ENCODE data around the gene BTBD7.

The BTBD7 gene

DNA sequence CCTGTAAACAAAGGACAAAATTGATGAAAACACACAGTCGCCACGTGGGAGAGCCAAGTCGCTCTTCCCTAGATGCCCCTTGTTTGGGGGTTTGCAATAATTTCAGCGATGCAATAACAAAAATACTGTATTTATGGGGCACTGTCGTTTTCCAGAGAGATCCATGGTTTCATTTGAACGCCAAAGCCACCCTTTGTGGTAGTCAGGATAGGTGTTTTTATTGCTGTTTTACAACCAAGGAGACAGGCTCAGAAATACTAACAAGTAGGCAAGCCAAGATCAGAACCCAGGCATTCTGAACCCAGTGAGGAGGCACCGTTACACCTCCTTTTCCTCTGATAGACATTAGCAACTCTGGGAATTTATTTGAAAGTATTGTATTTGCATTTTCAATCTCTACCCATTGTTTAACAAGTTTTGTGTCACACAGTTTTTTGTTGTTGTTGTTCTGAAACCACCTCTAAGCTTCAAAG, 831 bp upstream of the BTBD7 start:
- peak overlapping the region; percentile 95 for H3K27ac Mint-ChIP-seq
- H3K36me3 Mint-ChIP-seq = no peaks in the 10 kb centered on the region
- H3K27me3 Mint-ChIP-seq = no peaks in the 10 kb centered on the region
- peak overlapping the region; percentile 91 for H3K4me3 Mint-ChIP-seq
- H3K9me3 Mint-ChIP-seq = no peaks in the 10 kb centered on the region
- peaks cover 43% of the 10 kb centered on the region for H3K4me1 Mint-ChIP-seq

DNA sequence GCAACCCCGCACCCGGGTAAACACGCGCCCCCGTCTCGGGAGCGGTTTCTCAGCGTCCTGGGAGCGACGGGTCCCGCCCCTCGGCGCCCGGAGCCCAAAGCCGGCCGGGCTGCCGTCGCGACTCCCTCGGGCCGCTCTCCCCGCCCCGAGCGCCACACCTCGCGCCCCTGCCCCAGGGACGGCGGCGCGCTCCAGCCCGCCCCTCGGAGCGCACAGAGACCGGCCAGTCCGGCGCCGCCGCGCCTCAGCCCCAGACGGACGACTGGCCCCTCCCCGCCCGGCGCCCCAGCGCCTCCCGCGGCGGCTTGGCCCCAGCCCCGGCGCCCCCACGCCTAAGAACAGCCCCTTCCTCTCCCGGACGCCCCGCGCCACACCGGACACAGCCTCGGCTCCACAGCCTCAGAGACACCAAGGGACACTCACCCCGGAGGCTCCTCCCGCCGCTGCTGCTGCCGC, 411 bp downstream of the BTBD7 start:
- no peak overlapping the region for H3K27ac Mint-ChIP-seq
- H3K9me3 Mint-ChIP-seq = no peaks in the 10 kb centered on the region
- peaks cover 54% of the 10 kb centered on the region for H3K4me1 Mint-ChIP-seq

DNA sequence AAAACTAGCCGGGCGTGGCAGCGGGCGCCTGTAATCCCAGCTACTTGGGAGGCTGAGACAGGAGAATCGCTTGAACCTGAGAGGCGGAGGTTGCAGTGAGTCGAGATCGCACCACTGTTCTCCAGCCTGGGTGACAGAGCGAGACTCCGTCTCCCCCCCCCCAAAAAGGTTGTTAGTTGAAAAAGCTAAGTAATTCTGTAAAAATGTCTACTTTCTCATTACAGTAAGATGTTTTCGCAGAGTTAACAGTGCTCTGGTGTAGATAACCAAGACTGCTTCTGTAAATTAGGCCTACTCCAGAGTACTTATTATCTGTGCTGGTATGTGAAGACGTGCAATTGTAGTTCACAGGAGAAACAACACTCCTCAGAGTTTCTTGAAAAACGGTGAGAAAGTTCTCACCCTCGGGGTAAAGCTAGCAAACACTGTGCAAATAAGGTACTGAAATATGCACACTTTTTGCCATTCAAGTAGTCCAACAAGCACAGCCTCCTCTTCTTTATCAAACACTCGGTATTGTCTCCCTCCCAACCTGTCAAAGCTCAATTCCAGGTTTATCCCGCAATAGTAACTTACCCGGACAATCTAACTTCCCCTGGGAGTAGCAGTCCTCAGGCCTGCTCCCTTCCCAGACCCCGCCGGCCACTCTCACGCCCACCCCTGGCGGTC, 974 bp downstream of the BTBD7 start:
- no peaks in the 10 kb centered on the region for H3K9me3 Mint-ChIP-seq
- H3K4me1 Mint-ChIP-seq = peaks cover 58% of the 10 kb centered on the region
- H3K27ac Mint-ChIP-seq = peak overlapping the region; percentile 91
- H3K4me3 Mint-ChIP-seq = peak overlapping the region; percentile 90
- H3K36me3 Mint-ChIP-seq = no peaks in the 10 kb centered on the region
- H3K27me3 Mint-ChIP-seq = no peaks in the 10 kb centered on the region

More for the DNA sequence above, 411 bp downstream of the BTBD7 start:
- H3K36me3 Mint-ChIP-seq = no peaks in the 10 kb centered on the region
- H3K4me3 Mint-ChIP-seq = peak overlapping the region; percentile 91
- no peaks in the 10 kb centered on the region for H3K27me3 Mint-ChIP-seq

DNA sequence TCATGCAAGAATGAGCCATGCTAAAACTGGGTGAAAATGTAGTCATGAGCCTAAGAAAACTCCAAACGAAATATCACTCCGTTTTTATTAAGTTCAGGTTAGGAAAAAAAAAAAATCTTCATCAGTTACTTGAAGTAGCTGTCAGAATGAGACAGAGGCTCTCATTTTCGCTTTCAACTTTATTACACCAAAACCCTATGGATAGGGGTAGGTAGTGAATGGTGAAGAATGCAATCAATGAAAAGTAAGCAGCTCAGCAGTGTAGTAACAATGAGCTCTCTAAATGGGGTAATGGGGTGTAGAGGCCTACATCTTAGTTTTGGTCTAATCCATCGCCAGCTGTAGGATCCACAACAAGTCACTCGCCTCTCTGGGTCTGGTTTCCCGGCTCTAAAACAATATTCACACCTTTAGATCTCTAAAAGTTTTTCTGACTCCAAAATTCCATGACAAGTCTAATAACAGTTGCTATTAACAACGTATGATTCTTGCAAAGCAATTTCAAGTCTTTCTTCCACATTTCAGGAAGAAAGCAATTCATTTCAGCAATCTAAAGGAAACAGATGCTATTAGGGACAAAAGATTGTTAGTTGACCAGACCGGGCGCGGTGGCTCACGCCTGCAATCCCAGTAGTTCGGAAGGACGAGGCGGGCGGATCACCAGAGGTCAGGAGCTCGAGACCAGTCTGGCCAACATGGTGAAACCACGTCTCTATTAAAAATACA, 1.7 kb downstream of the BTBD7 start:
- no peaks in the 10 kb centered on the region for H3K36me3 Mint-ChIP-seq
- H3K4me3 Mint-ChIP-seq = peak overlapping the region; percentile 90
- H3K27me3 Mint-ChIP-seq = no peaks in the 10 kb centered on the region
- peaks cover 58% of the 10 kb centered on the region for H3K4me1 Mint-ChIP-seq
- no peaks in the 10 kb centered on the region for H3K9me3 Mint-ChIP-seq
- H3K27ac Mint-ChIP-seq = peak overlapping the region; percentile 46

DNA sequence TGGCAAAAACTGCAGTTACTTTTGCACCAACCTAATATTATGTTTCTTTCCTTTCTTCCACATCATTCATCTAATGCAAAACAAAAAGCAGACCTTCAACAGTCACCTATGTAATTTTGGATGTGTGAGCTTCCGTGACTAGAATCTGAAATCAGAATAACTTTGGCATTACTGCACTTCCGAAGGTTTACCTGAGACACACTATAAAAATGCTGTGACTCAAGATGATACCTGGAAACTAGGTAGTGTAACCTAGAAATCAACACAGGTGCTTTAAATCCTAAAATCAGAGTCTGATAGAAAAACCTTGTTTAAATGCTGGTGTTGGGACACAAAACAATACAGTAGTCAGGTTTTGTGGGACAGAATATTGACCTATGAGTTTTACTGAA, 2.2 kb downstream of the BTBD7 start:
- no peaks in the 10 kb centered on the region for H3K9me3 Mint-ChIP-seq
- peak overlapping the region; percentile 90 for H3K4me3 Mint-ChIP-seq
- H3K4me1 Mint-ChIP-seq = peaks cover 58% of the 10 kb centered on the region
- no peak overlapping the region for H3K27ac Mint-ChIP-seq
- H3K27me3 Mint-ChIP-seq = no peaks in the 10 kb centered on the region
- no peaks in the 10 kb centered on the region for H3K36me3 Mint-ChIP-seq

DNA sequence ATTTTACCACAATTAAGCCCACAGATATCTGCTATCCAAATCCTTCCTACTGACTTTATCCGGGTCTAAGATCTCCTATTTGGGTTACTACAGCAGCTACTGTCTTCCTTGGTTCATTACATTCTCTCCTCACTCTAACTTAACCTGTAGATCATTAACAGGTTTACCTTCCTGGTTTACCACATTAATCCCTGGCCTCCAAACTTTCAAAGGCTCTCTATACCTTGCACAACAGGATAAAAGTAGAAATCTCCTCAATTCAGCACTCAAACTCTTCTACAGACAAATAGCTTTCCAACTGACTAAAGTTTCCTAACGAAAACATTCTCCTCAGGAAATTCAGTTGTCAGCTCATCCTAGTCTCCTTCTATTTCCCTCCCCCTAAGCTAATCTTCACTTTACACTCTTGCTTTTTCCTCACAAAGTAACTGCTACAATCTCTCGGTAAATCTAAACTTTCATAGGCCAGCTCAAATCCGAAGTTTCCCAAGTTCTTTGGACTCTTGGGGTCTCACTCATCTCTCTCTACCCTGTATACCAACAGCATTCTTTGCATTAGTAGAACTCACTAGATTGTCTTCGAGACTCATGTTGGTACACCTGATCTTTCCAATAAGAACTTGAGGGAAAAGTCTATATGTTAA, 2.7 kb downstream of the BTBD7 start:
- Mint-ChIP-seq H3K36me3 (no peaks in the 10 kb centered on the region), H3K9me3 (no peaks in the 10 kb centered on the region), H3K27me3 (no peaks in the 10 kb centered on the region), H3K4me3 (peak overlapping the region; percentile 26), H3K27ac (peak overlapping the region; percentile 10), H3K4me1 (peaks cover 62% of the 10 kb centered on the region)

DNA sequence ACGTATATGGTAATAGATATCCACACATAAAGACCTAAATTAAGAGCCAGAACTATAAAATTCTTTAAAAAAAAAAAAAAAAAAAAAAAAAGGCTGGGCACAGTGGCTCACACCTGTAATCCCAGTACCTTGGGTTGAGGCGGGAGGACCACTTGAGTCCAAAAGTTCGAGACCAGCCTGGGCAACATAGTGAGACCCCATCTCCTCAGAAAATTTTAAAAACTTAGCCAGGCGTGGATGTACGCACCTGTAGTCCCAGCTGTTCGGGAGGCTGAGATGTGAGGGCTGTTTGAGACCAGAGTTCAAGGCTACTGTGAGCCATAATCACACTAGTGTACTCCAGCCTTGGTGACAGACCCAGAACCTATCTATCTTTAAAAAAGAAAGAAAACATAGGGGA, 4.3 kb downstream of the BTBD7 start:
- no peaks in the 10 kb centered on the region for H3K27me3 Mint-ChIP-seq
- H3K4me3 Mint-ChIP-seq = no peak overlapping the region
- H3K4me1 Mint-ChIP-seq = peaks cover 64% of the 10 kb centered on the region
- no peak overlapping the region for H3K27ac Mint-ChIP-seq
- no peaks in the 10 kb centered on the region for H3K9me3 Mint-ChIP-seq
- peaks cover 7% of the 10 kb centered on the region for H3K36me3 Mint-ChIP-seq

DNA sequence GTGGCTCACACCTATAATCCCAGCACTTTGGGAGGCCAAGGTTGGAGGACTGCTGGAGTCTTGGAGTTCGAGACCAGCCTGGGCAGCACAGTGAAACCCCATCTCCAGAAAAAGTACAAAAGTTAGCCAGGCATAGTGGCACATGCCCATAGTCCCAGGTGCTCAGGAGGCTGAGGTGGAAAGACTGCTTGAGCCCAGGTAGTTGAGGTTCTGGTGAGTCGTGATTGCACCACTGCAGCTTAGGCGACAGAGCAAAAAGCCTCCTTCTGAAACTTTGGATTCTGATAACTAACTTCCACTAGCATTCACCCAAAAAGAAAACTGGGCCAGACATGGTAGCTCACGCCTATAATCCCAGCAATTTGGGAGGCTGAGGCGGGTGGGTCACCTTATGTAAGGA, 6.6 kb downstream of the BTBD7 start:
- no peaks in the 10 kb centered on the region for H3K9me3 Mint-ChIP-seq
- H3K4me3 Mint-ChIP-seq = no peak overlapping the region
- no peaks in the 10 kb centered on the region for H3K27me3 Mint-ChIP-seq
- no peak overlapping the region for H3K27ac Mint-ChIP-seq
- H3K4me1 Mint-ChIP-seq = peaks cover 73% of the 10 kb centered on the region
- peaks cover 12% of the 10 kb centered on the region for H3K36me3 Mint-ChIP-seq

DNA sequence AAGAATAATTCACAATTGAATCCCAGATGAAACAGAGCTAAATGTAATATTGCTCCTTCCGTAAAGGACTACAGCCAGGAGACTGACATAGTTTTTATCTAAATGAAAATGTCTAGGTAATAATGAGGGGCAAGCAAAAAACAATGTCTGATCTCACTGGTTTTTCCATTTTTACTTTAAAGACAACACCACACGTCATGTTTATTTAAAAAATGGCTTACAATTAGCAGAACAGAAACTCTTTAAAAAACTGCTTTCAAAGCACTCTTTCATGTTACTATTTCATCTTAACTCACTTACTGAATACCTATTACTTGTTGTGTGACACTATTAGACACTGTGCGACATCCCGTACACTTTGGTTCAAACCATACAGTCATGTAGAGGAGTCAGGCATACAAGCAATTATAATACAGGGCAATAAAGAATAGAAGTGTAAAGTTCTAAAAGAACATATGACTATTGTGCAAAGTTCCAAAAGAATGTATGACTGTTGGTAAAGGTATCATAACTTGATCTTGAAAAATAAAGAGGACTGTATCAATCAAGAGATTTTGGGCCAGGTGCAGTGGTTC, 9.1 kb downstream of the BTBD7 start:
- Mint-ChIP-seq H3K36me3 (peaks cover 12% of the 10 kb centered on the region), H3K4me1 (peaks cover 70% of the 10 kb centered on the region), H3K4me3 (no peak overlapping the region), H3K9me3 (no peaks in the 10 kb centered on the region), H3K27me3 (no peaks in the 10 kb centered on the region), H3K27ac (no peak overlapping the region)

DNA sequence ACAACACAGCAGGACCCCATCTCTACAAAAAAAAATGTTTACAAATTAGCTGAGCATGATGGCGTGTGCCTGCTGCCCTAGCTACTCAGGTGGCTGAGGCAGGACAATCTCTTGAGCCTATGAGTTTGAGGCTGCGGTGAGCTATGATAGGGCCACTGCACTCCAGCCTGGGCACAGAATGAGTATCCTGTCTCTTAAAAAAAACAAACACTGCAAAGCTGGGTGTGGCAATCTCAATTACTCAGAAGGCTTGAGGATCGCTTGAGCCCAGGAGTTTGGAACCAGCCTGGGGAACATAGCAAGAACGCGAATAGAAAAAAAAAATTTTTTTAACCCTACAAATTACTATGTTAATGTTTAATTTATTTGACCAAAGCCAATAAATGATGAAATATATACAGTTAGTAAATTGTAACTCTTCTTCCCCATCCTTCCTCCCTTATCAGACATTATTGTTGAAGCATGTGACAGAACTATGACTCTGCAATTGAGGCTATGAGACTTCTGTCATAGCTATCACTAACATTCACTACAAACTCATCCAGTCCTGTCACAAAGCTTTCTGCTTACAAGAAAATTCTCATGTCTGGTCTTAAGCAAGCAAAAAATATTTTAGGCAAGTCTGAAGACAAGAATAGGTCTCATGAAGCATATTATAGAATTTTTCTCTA, 9.8 kb downstream of the BTBD7 start:
- Mint-ChIP-seq H3K4me1 (peaks cover 70% of the 10 kb centered on the region), H3K27me3 (no peaks in the 10 kb centered on the region)

DNA sequence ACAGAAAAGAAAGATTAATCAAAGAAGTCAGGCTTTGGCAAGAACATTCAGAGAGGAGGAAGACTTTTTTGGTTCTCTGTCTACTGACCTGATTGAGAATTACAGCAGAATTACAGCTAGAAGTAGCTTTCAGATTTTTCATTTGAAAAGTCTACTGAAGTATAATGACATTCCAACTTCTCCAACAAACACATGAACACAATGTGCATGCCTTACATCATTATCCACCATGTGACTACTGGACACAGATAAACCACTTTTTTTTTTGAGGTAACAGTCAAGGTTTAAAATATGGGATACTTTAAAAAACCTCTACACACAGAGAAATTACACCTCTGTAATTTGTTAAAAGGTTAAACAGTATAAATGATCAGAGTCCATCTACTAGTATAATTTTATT, 12.3 kb downstream of the BTBD7 start:
- no peaks in the 10 kb centered on the region for H3K27me3 Mint-ChIP-seq
- peaks cover 16% of the 10 kb centered on the region for H3K36me3 Mint-ChIP-seq
- no peak overlapping the region for H3K27ac Mint-ChIP-seq
- peaks cover 64% of the 10 kb centered on the region for H3K4me1 Mint-ChIP-seq
- H3K9me3 Mint-ChIP-seq = no peaks in the 10 kb centered on the region
- H3K4me3 Mint-ChIP-seq = no peak overlapping the region

More for the DNA sequence above, 9.8 kb downstream of the BTBD7 start:
- Mint-ChIP-seq H3K4me3 (no peak overlapping the region), H3K27ac (no peak overlapping the region), H3K36me3 (peaks cover 13% of the 10 kb centered on the region), H3K9me3 (no peaks in the 10 kb centered on the region)

DNA sequence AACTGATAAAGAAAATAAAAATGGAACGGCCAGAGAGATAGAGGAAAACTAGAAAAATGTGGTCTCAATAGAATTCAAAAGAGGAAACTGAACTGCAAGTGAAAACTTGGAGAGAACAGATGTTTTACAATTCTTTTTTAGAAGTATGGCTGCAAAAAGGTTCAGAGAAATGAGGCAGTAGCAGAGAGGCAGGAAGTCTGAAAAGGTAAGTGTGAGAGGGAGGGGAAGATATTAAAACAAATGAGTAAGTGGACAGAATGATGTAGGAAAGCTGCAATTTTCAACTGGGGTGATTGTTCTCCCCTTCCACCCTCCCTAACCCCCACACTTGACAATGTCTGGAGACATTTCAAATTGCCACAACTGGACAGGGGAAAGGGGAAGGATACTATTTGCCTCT, 12.9 kb downstream of the BTBD7 start:
- peaks cover 16% of the 10 kb centered on the region for H3K36me3 Mint-ChIP-seq
- H3K4me3 Mint-ChIP-seq = no peak overlapping the region
- peaks cover 60% of the 10 kb centered on the region for H3K4me1 Mint-ChIP-seq
- H3K27me3 Mint-ChIP-seq = no peaks in the 10 kb centered on the region
- no peaks in the 10 kb centered on the region for H3K9me3 Mint-ChIP-seq
- H3K27ac Mint-ChIP-seq = peak overlapping the region; percentile 7

DNA sequence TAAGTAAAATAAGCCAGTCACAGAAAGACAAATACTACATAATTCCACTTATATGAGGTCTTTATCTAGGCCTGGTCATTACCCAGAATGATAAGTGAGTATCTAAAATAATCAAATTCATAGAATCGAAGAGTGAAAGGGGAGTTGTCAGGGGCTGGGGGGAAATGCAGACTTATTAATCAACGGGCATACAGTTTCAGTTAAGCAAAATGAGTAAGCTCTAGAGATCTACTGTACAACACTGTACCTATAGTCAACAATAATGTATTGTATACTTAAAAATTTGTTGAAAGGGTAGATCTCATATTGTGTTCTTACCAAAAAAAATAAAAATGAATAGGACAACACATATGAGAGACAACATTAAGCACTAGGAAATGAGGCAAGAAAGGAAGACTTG, 13.3 kb downstream of the BTBD7 start:
- Mint-ChIP-seq H3K9me3 (no peaks in the 10 kb centered on the region), H3K4me3 (no peak overlapping the region), H3K36me3 (peaks cover 14% of the 10 kb centered on the region), H3K27me3 (no peaks in the 10 kb centered on the region), H3K4me1 (peaks cover 56% of the 10 kb centered on the region), H3K27ac (peak overlapping the region; percentile 7)

DNA sequence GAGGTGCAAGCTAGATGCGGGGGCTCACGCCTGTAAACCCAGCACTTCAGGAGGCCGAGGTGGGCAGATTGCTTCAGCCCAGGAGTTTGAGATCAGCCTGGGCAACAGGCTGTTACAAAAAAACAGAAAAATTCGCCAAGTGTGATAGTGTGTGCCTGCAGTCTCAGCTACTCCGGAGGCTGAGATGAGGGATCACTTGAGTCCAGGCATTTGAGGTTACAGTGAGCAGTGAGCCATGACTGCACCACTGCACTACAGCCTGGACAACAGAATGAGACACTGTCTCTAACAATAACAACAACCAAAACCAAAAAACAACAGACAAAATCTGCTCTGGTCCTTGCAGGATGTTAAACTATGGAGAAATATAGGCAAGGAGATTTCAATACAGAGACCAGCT, 13.9 kb downstream of the BTBD7 start:
- H3K4me3 Mint-ChIP-seq = no peak overlapping the region
- H3K4me1 Mint-ChIP-seq = peaks cover 54% of the 10 kb centered on the region
- H3K36me3 Mint-ChIP-seq = peaks cover 13% of the 10 kb centered on the region
- no peaks in the 10 kb centered on the region for H3K27me3 Mint-ChIP-seq
- H3K27ac Mint-ChIP-seq = no peak overlapping the region
- no peaks in the 10 kb centered on the region for H3K9me3 Mint-ChIP-seq

Measured in activated naive CD4-positive, alpha-beta T cell treated with anti-CD3 and anti-CD28 coated beads, Interleukin-2, amount 50 U/mL, for 24 hours (primary cell).